GM18517 (cell line): Measurements from ENCODE around the gene QPCTL.
A peak's percentile ranks its signal among the peaks of the same experiment; 100 is the strongest.

ENCODE experiments used
- ATAC-seq: cut with Tn5 transposase; IDR thresholded peaks from one replicate; pipeline ENCODE4 v1.9.1; 2021; ENCODE audit warnings: mild to moderate bottlenecking, moderate library complexity; ENCODE audit not compliant: unreplicated experiment

QPCTL gene

GRCh38 chr19:45692187-45693105 is at the start of gene QPCTL:
QPCTL (plus strand) TSS chr19:45692666; CDS start chr19:45692704, 38 bp downstream.
- ATAC-seq: peak; percentile 82

- ATAC-seq: no peak
Measured at GRCh38 chr19:45643024-45643926, 49.2 kb upstream of the QPCTL start.

- ATAC-seq: no peak
Measured at GRCh38 chr19:45643927-45644771, 48.3 kb upstream of the QPCTL start.

GRCh38 chr19:45645068-45645630 is 47.3 kb upstream of the QPCTL start:
- no peak for ATAC-seq

GRCh38 chr19:45645631-45646344 is 46.7 kb upstream of the QPCTL start:
- no peak for ATAC-seq

GRCh38 chr19:45646345-45646698 is 46.1 kb upstream of the QPCTL start:
- ATAC-seq: no peak

- ATAC-seq: no peak
Measured at GRCh38 chr19:45650722-45651121, 41.7 kb upstream of the QPCTL start.

GRCh38 chr19:45653634-45654033 is 38.8 kb upstream of the QPCTL start:
- no peak for ATAC-seq

GRCh38 chr19:45655073-45655472 is 37.4 kb upstream of the QPCTL start:
- ATAC-seq: no peak

- no peak for ATAC-seq
Measured at GRCh38 chr19:45657520-45658167, 34.8 kb upstream of the QPCTL start.

GRCh38 chr19:45659096-45659729 is 33.3 kb upstream of the QPCTL start:
- no peak for ATAC-seq

GRCh38 chr19:45660636-45661035 is 31.8 kb upstream of the QPCTL start:
- no peak for ATAC-seq

GRCh38 chr19:45663800-45664199 is 28.7 kb upstream of the QPCTL start:
- ATAC-seq: no peak

- no peak for ATAC-seq
Measured at GRCh38 chr19:45664575-45664974, 27.9 kb upstream of the QPCTL start.

- no peak for ATAC-seq
Measured at GRCh38 chr19:45667620-45668341, 24.7 kb upstream of the QPCTL start, which contains the start of gene GIPR. GIPR (plus strand) TSS chr19:45668221; CDS start chr19:45669521, 1,300 bp downstream.

GRCh38 chr19:45668342-45668871 is 24.1 kb upstream of the QPCTL start:
- no peak for ATAC-seq

- no peak for ATAC-seq
Measured at GRCh38 chr19:45670670-45671453, 21.6 kb upstream of the QPCTL start.
